Measurements from ENCODE around the gene RASGRP2.

DNA sequence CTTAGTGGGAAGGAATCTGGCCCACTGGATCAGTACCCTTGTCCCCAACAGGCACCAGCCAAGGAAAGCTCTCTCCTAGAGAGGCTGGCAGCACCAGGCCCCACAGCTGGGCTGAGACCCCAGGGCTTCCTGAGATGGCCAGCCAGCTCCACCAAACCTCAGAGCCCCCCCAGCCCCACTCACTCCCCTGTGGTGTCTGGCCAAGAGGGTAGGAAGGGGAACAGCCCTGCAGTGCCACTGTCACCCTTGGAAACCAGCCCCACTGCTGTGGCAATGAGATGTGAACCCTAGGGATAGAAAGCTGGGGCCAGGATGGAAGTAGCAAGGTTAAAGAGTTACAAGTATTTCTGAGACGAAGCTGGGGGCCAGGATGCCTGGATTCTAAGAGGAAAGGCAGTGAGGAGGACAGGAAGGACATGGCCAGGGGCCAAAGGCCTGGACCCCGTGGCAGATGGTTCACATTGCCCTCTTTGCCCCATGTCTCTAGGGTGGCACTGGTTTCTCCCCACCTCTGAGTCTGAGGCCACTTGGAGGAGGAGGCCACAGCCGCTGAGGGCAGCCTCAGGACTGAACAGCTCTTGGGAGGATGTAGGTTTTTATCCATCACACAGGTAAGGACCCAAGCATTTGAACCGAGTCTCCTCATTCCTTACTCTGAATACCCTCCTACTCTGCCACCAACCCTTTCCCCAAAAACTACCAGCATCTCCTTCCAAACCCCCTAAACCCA lies 49.8 kb downstream of the RASGRP2 start:
- TF ChIP-seq, protein P1, sequence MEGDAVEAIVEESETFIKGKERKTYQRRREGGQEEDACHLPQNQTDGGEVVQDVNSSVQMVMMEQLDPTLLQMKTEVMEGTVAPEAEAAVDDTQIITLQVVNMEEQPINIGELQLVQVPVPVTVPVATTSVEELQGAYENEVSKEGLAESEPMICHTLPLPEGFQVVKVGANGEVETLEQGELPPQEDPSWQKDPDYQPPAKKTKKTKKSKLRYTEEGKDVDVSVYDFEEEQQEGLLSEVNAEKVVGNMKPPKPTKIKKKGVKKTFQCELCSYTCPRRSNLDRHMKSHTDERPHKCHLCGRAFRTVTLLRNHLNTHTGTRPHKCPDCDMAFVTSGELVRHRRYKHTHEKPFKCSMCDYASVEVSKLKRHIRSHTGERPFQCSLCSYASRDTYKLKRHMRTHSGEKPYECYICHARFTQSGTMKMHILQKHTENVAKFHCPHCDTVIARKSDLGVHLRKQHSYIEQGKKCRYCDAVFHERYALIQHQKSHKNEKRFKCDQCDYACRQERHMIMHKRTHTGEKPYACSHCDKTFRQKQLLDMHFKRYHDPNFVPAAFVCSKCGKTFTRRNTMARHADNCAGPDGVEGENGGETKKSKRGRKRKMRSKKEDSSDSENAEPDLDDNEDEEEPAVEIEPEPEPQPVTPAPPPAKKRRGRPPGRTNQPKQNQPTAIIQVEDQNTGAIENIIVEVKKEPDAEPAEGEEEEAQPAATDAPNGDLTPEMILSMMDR (IDR thresholded peaks at IDR 0.05 in 8 of 11, conservative IDR thresholded peaks at IDR 0.05 in 3 of 11), result no peak
- TF ChIP-seq POLR2AphosphoS5 (IDR thresholded peaks at IDR 0.05), result no peak
- no peak for TF ChIP-seq POLR2A (IDR thresholded peaks at IDR 0.05)

Measured in spleen (tissue), 7 donors.